ENCODE data around the gene MAD1L1.

DNA sequence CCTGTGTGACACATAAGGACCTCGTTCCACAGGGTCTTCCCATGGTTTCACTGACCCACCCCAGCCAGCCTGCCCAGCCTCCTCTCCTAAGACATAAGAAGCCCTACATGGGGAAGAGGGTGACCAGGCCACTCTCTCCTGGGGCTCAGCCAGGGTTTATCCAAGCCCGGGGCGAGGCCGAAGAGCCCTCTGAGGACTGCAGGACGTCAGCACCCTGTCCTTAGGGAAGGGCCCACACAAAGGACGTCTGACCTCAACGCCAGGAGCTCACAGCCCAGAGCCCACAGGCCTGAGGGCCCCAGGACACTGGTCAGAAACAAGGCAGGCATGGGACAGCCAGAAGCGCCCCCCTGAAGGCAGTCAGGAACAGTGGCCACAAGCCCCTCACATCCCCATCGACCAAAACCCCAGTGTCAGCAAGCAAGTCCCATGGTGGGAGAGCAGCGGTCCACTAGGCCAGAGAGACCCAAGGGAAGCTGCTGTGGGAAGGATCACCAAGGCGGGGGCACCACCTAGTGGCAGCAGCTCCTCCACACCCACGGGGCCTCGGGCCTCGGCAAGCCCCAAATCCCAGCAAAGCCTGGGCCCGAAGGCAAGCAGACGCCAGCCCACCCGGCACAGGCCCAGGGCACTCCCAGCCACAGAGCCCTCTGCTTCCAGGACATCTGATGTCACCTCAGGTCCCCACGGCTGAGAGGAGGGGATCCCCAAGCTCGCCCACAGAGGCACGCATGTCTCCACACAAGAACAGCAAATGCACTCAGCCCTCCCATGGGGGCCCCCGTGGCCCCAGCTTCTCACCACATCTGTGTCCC lies 23.4 kb downstream of the MAD1L1 start:
- peak; percentile 26 for TF ChIP-seq CTCF (IDR thresholded peaks at IDR 0.05; ENCODE audit: insufficient read depth, low read length, poor library complexity, severe bottlenecking)
- no peak for TF ChIP-seq EZH2phosphoT487 (conservative IDR thresholded peaks at IDR 0.05; ENCODE audit: low read length)
